A673 (cell line): Measurements from ENCODE around the gene LHX4. TPM values are rescaled to one million over a fixed set of nuclear protein-coding genes. Genes with fewer than 3 reads are reported as not detected.

Source experiments
- BruUV-seq: library from RNA; stranded (reverse); fragments of 400-500 nt; replicated peaks from 2 replicates; lab custom pipeline; 2021; lab: Mats Ljungman, UMichigan
- CTCF ChIA-PET: fragments of 300-600 bp; sonication (Branson Sonifier 250); formaldehyde crosslinking; loops from one replicate; lab custom pipeline; 2022; ENCODE audit warnings: antibody characterized with exemption; lab: Charles Lee
- POLR2A ChIA-PET: fragments of 300-600 bp; sonication (Branson Sonifier 250); formaldehyde crosslinking; loops from one replicate; lab custom pipeline; 2022; ENCODE audit warnings: antibody characterized with exemption; ENCODE audit not compliant: low non-redundant PET; lab: Charles Lee
- DNase-seq: peaks from one replicate; pipeline ENCODE4 v3.0.0-alpha.2; 2015; ENCODE audit warnings: low spot score
- H3K27ac ChIP-seq: fragments of 200-600 bp; sonication (generic); 2 replicates; pipeline ENCODE4 v1.5.1; 2016; ENCODE audit warnings: mixed run types, low read depth, mild to moderate bottlenecking, mixed read lengths, antibody characterized with exemption, low read length; ENCODE audit not compliant: poor library complexity, severe bottlenecking
- H3K27me3 ChIP-seq: fragments of 200-600 bp; sonication (generic); replicated peaks from 2 replicates; pipeline ENCODE4 v1.6.1; 2017; ENCODE audit warnings: mixed run types, low read depth, mild to moderate bottlenecking, mixed read lengths, antibody characterized with exemption, low read length; ENCODE audit not compliant: insufficient read depth, poor library complexity
- H3K36me3 ChIP-seq: fragments of 200-600 bp; sonication (generic); 2 replicates; pipeline ENCODE4 v1.6.1; 2016; ENCODE audit warnings: mixed run types, mild to moderate bottlenecking, mixed read lengths, antibody characterized with exemption, low read length; ENCODE audit not compliant: insufficient read depth, poor library complexity, severe bottlenecking
- H3K4me1 ChIP-seq: fragments of 200-600 bp; sonication (generic); 2 replicates; pipeline ENCODE4 v1.6.1; 2017; ENCODE audit warnings: mixed run types, mild to moderate bottlenecking, mixed read lengths, antibody characterized with exemption, low read length; ENCODE audit not compliant: insufficient read depth, poor library complexity, severe bottlenecking
- H3K4me3 ChIP-seq: fragments of 200-600 bp; sonication (generic); 2 replicates; pipeline ENCODE4 v1.5.1; 2016; ENCODE audit warnings: low read depth, mixed run types, mild to moderate bottlenecking, mixed read lengths, low read length; ENCODE audit not compliant: poor library complexity, severe bottlenecking
- H3K9me3 ChIP-seq: fragments of 200-600 bp; sonication (generic); 2 replicates; pipeline ENCODE4 v1.6.1; 2016; ENCODE audit warnings: mixed run types, low read depth, mild to moderate bottlenecking, mixed read lengths, antibody characterized with exemption, low read length; ENCODE audit not compliant: poor library complexity, severe bottlenecking
- EZH2 ChIP-seq: fragments of 200-600 bp; sonication (generic); IDR thresholded peaks from 2 replicates; pipeline ENCODE4 v1.6.1; 2017; ENCODE audit warnings: borderline replicate concordance, low read depth, mild to moderate bottlenecking, mixed read lengths, antibody characterized with exemption, low read length; ENCODE audit not compliant: poor library complexity, severe bottlenecking
- intact Hi-C: fragments of 100-400 bp; cut with micrococcal nuclease; formaldehyde crosslinking; loops from one replicate; pipeline ENCODE4 v1.10.0; 2022; ENCODE audit not compliant: unreplicated experiment
- total RNA-seq: library from RNA; stranded (reverse); gene quantifications from 2 replicates; pipeline ENCODE4 v1.2.3, GENCODE V29; 2021
- TF ChIP-seq, protein P1 (sequence below): fragments of 300-800, 200-600 bp; sonication (generic); conservative IDR thresholded peaks from 2 replicates; pipeline ENCODE4 v1.5.1; 2017; ENCODE audit warnings: low read depth, mild to moderate bottlenecking, antibody characterized with exemption, low read length, moderate library complexity, mixed read lengths

Gene LHX4
- total RNA-seq, 1 experiment from 2014 or later = not detected

DNA sequence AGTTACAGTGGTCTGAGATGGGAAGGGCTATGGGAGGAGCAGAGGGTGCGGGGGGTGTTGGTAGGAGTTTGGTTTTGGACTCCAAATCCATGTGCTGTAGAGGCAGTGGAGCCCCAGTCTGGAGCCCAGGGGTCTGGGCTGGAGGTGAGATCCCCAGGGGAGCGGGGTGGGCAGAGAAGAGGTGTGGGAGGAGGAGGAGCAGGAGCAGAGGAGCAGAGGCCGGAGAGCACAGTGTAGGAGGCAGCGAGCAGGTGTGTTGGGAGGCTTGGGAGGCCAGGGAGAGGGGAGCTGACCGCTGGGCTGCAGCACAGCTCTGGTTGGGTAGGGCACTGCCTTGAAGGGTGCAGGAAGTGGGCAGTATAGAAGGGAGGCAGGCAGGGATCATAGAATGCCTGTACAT, 28.9 kb downstream of the LHX4 start:
- H3K27me3 ChIP-seq = no peaks in the 10 kb centered on the region
- H3K4me1 ChIP-seq = no peaks in the 10 kb centered on the region
- H3K9me3 ChIP-seq = no peaks in the 10 kb centered on the region
- no TSS peak for BruUV-seq
- TF ChIP-seq, protein P1, sequence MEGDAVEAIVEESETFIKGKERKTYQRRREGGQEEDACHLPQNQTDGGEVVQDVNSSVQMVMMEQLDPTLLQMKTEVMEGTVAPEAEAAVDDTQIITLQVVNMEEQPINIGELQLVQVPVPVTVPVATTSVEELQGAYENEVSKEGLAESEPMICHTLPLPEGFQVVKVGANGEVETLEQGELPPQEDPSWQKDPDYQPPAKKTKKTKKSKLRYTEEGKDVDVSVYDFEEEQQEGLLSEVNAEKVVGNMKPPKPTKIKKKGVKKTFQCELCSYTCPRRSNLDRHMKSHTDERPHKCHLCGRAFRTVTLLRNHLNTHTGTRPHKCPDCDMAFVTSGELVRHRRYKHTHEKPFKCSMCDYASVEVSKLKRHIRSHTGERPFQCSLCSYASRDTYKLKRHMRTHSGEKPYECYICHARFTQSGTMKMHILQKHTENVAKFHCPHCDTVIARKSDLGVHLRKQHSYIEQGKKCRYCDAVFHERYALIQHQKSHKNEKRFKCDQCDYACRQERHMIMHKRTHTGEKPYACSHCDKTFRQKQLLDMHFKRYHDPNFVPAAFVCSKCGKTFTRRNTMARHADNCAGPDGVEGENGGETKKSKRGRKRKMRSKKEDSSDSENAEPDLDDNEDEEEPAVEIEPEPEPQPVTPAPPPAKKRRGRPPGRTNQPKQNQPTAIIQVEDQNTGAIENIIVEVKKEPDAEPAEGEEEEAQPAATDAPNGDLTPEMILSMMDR = no peak
- no peak for TF ChIP-seq EZH2
- DNase-seq = no peak
- H3K27ac ChIP-seq = no peak overlapping the region
- H3K4me3 ChIP-seq = no peak overlapping the region
- intact Hi-C loops = no loop called here
- ChIA-PET CTCF (no interaction called here), POLR2A (no interaction called here)
- no peaks in the 10 kb centered on the region for H3K36me3 ChIP-seq

DNA sequence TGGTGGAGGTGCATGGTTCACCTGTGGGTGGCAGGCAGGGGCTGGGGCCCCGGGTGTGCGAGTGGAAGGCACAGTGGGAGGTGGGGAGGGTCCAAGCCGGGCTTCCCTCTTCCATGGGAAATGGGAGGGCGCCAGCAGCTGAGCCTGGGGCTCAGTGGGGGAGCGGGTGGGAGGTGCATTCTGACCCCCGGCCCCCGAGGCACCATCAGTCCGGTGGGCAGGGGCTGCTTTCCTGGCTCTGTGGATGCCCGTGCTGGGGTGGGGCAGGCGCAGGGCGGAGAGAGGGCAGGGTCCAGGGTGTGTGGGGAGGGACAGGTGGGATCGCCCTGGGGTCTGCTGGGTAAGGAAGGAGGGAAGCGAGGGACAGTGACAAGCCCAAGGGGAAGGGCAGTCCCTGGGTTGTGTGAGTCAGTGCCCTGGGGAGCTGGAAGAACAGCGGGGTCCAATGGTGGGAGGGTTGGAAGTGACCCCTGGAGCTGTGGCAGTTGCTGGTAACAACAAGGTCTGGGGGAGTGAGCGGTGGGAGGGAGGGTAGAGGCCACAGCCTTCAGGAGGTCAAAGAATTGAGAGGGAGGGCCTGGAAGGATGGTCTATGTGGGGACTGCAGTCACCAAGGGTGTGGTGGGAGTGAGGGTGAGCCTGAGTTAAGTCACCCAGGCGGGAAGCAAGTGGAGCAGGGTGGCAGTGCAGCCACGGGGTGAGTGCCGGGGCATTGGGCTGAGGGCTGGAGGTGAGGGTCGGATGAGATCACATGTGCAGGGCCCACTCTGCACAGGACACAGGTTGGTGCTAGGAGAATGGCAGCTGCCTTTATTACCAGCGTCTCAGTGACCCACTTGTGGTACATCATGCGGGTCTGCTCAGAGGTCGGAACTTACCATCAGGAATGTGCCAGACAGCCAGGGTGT, 29.6 kb downstream of the LHX4 start:
- no peaks in the 10 kb centered on the region for H3K4me1 ChIP-seq
- POLR2A ChIA-PET = no interaction called here

DNA sequence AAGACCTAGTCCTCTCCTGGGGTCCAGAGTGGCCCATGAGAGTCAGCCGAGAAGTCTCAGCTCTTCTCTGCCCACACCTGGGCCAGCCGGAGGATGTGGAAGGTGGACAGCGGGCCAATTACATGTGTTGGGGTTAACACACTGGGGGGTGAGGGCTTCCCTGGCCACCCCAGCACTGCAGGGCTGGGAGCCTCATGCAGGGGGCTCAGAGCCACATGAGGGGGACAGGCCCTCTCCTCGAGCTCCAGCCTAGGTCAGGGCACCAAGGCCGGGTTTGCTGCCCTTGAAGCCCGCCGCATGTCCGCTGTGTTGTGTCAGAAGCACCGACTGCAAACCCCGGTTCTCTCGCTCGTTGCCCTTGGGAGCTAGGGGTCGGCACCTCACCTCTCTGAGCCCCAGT, 30.5 kb downstream of the LHX4 start:
- Histone ChIP-seq H3K4me3 (no peak overlapping the region), H3K36me3 (no peaks in the 10 kb centered on the region), H3K9me3 (no peaks in the 10 kb centered on the region), H3K27ac (no peak overlapping the region), H3K4me1 (no peaks in the 10 kb centered on the region), H3K27me3 (no peaks in the 10 kb centered on the region)
- BruUV-seq = no TSS peak
- TF ChIP-seq, protein P1 = no peak
- TF ChIP-seq EZH2 = no peak
- intact Hi-C loops = no loop called here
- CTCF ChIA-PET = interaction anchor here (1.6 kb wide), 1 partner anchor 8 kb away, joined by 6 read pairs; no protein-coding TSS in a partner anchor
- no peak for DNase-seq
- POLR2A ChIA-PET = no interaction called here

More for the DNA sequence above, 29.6 kb downstream of the LHX4 start:
- no peak overlapping the region for H3K27ac ChIP-seq
- no peaks in the 10 kb centered on the region for H3K9me3 ChIP-seq
- TF ChIP-seq, protein P1 = no peak
- no peak for TF ChIP-seq EZH2
- no peak overlapping the region for H3K4me3 ChIP-seq
- no peaks in the 10 kb centered on the region for H3K27me3 ChIP-seq
- no TSS peak for BruUV-seq
- no peak for DNase-seq
- intact Hi-C loops = no loop called here
- H3K36me3 ChIP-seq = no peaks in the 10 kb centered on the region
- CTCF ChIA-PET = no interaction called here
